22Rv1 (cell line): ENCODE measurements around the gene AOPEP.

Source experiments
- ZFX ChIP-seq: fragments of 450-650 bp; IDR thresholded peaks from 2 replicates; pipeline ENCODE4 v1.6.1; 2017; ENCODE audit warnings: antibody characterized with exemption, borderline replicate concordance
- TF ChIP-seq, protein P1 (sequence below): fragments of 450-650 bp; IDR thresholded peaks from 2 replicates; pipeline ENCODE4 v1.5.1; 2017; ENCODE audit warnings: mild to moderate bottlenecking

DNA sequence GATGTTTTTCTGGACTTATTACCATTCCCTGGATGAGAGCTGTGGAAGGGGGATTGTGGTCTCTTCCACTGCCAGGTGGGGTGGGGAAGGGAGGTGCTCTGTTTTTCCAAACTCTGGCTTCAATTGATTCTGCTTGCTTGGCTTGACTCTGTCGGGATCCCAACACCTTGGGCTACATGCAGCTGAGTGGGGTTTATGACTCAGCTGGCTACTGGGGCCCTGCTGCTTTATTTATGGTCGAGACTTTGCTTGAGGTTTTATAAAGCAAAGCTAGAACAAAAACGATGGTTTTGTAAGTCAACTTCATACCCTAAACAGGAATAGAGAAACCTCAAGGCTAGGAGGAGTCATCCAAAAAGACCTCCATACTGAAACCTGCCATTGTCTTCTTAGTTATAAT is 76.3 kb downstream of the AOPEP start:
- TF ChIP-seq, protein P1, sequence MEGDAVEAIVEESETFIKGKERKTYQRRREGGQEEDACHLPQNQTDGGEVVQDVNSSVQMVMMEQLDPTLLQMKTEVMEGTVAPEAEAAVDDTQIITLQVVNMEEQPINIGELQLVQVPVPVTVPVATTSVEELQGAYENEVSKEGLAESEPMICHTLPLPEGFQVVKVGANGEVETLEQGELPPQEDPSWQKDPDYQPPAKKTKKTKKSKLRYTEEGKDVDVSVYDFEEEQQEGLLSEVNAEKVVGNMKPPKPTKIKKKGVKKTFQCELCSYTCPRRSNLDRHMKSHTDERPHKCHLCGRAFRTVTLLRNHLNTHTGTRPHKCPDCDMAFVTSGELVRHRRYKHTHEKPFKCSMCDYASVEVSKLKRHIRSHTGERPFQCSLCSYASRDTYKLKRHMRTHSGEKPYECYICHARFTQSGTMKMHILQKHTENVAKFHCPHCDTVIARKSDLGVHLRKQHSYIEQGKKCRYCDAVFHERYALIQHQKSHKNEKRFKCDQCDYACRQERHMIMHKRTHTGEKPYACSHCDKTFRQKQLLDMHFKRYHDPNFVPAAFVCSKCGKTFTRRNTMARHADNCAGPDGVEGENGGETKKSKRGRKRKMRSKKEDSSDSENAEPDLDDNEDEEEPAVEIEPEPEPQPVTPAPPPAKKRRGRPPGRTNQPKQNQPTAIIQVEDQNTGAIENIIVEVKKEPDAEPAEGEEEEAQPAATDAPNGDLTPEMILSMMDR, result no peak
- TF ChIP-seq ZFX, result no peak
